ENCODE results near the gene TPPP.

TPPP gene

GRCh38 chr5:669111-669841 is 23.9 kb downstream of the TPPP start:
- no peak for FAIRE-seq
- TF ChIP-seq, protein P1, sequence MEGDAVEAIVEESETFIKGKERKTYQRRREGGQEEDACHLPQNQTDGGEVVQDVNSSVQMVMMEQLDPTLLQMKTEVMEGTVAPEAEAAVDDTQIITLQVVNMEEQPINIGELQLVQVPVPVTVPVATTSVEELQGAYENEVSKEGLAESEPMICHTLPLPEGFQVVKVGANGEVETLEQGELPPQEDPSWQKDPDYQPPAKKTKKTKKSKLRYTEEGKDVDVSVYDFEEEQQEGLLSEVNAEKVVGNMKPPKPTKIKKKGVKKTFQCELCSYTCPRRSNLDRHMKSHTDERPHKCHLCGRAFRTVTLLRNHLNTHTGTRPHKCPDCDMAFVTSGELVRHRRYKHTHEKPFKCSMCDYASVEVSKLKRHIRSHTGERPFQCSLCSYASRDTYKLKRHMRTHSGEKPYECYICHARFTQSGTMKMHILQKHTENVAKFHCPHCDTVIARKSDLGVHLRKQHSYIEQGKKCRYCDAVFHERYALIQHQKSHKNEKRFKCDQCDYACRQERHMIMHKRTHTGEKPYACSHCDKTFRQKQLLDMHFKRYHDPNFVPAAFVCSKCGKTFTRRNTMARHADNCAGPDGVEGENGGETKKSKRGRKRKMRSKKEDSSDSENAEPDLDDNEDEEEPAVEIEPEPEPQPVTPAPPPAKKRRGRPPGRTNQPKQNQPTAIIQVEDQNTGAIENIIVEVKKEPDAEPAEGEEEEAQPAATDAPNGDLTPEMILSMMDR (IDR thresholded peaks at IDR 0.05; ENCODE audit: insufficient read depth, missing control alignments): peak; percentile 48
- DNase-seq (ENCODE audit: insufficient read length, low spot score): no peak

DNA sequence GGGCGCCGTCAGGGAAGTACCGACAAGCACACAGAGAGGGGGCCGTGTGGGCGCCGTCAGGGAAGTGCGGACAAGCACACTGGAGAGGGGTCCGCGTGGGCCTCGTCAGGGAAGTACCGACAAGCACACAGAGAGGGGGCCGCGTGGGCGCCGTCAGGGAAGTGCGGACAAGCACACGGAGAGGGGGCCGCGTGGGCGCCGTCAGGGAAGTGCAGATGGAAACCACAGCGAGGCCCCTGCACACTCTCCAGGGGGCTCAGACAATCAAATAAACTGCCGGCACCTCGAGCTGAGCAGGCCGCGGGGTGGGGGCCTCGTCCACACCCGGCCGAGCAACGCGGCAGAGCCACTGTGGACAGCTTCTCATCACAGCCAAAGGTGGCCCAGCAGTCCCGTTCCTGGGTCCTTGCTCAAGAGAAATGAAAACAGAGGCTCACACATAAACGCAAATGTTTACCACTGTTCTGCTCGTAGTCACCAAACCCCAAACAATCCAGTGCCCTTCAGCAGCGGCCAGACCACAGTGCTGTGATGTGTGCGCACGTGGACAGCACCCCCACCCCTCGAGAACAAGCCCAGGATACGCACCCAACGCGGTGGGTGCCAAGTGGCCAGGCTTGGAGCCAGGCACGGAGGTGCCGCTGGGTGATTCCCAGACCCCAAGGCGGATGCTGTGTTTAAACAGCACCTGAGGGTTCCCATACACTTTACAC is 24.7 kb downstream of the TPPP start:
- no peak for FAIRE-seq

GRCh38 chr5:666816-667498 is 26.2 kb downstream of the TPPP start:
- FAIRE-seq (no peak), DNase-seq (ENCODE audit: insufficient read length, low spot score) (no peak)
- TF ChIP-seq, protein P1 (IDR thresholded peaks at IDR 0.05; ENCODE audit: insufficient read depth, missing control alignments): no peak

More for the DNA sequence above, 24.7 kb downstream of the TPPP start:
- DNase-seq (ENCODE audit: insufficient read length, low spot score): no peak
- TF ChIP-seq, protein P1 (IDR thresholded peaks at IDR 0.05; ENCODE audit: insufficient read depth, missing control alignments): no peak

DNA sequence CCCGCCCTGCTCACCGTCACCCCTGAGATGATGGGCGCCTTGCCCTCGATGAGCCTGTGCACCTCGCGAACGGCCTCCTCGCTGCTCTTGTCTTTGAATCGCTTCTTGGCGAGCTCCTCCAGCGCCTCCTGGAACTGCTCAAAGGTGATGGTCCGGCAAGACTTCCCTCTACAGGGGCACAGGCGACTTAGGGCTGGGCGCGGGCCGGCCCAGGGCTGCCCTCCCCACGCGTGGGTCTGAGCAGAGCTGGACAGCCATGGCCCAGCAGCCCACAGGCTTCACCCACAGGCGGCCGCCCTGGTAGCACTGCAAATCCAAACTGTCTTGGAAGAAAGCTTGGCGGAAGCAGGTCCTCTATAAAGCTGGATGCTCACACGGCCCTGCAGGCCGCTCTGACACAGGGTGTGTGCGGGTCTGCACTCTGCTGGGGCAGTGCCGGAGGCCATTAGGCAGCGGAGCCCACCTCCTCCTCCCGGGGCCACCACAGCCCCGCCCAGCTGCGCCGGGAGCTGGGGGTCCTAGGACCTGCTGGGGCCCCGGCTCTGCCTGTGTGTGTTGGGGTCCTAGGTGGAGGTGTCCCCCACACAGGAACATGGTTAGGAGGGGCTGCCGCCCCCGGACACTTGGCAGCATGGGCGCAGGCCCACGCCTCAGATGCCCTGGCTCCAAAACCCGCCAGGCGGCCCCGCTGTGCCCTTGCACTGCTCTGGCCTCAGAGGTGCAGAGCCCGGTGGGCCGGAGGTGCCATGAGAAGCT is 27.0 kb downstream of the TPPP start:
- DNase-seq (ENCODE audit: insufficient read length, low spot score): no peak
- TF ChIP-seq, protein P1 (IDR thresholded peaks at IDR 0.05; ENCODE audit: insufficient read depth, missing control alignments): no peak
- no peak for FAIRE-seq

- DNase-seq (ENCODE audit: insufficient read length, low spot score) (no peak), FAIRE-seq (no peak)
- TF ChIP-seq, protein P1 (IDR thresholded peaks at IDR 0.05; ENCODE audit: insufficient read depth, missing control alignments): no peak
These were observed 27.6 kb downstream of the TPPP start for GRCh38 chr5:665541-665955.

DNA sequence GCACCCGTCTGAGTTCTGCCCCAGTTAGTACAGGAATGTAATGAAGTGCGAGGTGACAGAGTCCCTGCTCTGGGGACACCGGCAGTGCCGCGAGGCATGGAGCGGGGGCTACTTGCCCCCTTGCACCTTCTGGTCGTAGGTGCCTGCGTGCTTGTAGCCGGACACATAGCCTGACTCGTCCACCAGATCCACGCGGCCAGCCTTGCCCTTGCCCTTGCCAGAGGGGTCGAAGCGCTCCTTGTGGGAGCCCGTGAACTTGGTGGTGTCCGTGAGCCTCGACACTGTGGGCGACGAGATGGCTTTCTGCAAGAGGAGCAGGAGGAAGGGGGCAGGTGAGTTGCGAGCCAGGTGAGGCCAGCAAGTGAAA is 28.2 kb downstream of the TPPP start:
- DNase-seq (ENCODE audit: insufficient read length, low spot score) (no peak), FAIRE-seq (no peak)
- TF ChIP-seq, protein P1 (IDR thresholded peaks at IDR 0.05; ENCODE audit: insufficient read depth, missing control alignments): no peak

Data from D721Med (cell line).